ENCODE data around the gene RTL9. TPM values are rescaled to one million over a fixed set of nuclear protein-coding genes. Genes with fewer than 3 reads are reported as not detected.

The RTL9 gene
- total and polyA plus RNA-seq, 9 donors: 0.80 to 2.2 (median 1.6) TPM

DNA sequence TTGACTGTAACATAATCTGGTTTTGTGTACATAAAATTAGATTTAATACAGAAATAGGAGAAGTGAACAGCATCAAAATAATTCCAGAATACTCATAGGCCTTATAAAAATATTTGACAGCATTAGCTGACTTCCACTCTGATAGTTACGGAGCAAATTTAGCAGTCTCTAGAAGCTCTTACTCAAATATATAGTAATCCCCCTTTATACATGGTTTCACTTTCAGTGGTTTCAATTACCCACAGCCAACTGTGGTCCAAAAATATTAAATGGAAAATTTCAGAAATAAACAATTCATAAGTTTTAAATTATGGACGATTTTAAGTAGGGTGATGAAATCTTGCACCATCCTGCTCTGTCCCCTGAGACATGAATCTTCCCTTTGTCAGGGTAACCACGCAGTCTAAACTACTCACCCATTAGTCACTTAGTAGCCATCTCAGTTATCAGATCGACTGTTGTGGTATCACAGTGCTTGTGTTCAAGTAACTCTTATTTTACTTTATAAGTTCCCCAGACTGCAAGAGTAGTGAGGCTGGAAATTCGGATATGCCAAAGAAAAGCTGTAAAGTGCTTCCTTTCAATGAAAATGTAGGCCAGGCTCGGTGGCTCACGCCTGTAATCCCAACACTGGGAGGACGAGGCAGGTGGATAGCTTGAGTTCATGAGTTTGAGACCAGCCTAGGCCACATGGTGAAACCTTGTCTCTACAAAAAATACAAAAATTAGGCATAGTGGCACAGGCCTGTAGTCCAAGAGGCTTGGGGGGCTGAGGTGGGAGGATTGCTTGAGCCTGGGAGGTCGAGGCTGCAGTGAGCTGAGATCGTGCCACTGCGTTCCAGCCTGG, 17.2 kb upstream of the RTL9 start:
- Histone ChIP-seq H3K36me3 (ENCODE audit: control insufficient read depth, insufficient read depth, low read length) (no peaks in the 10 kb centered on the region), H3K9me3 (replicated peaks; ENCODE audit: control insufficient read depth, low read depth, low read length) (no peaks in the 10 kb centered on the region), H3K4me1 (ENCODE audit: control insufficient read depth, insufficient read depth, low read length) (no peaks in the 10 kb centered on the region), H3K27me3 (ENCODE audit: control insufficient read depth, insufficient read depth, low read length) (no peaks in the 10 kb centered on the region), H3K27ac (ENCODE audit: low read length) (no peak overlapping the region), H3K4me3 (ENCODE audit: low read length) (no peak overlapping the region)
- 64% methylated on average over 4 of the region's 11 CpGs for WGBS (ENCODE audit: insufficient coverage)
- peak; percentile 7 for DNase-seq

DNA sequence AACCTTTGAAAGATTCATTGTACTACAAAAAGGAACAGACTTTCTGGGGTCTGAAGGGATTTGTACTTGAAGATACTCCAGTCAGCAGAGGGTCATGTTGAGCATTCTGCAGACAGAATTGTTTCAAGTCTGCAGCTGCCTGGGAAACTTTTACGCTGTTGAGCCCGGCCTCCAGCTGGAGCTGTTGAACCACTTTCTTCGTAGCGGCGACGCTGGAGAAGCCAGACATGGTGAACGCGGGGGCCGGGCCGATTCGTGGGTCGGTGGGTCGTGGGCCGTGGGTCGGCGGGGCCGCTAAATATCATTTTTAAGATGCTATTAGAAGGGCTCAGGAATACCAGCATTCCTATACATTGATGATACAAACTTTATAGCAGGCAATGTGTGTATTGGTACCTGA, 12.0 kb upstream of the RTL9 start:
- H3K4me3 ChIP-seq (ENCODE audit: low read length): no peak overlapping the region
- peak; percentile 23 for DNase-seq
- no peaks in the 10 kb centered on the region for H3K9me3 ChIP-seq (replicated peaks; ENCODE audit: control insufficient read depth, low read depth, low read length)
- H3K27me3 ChIP-seq (ENCODE audit: control insufficient read depth, insufficient read depth, low read length): no peaks in the 10 kb centered on the region
- H3K27ac ChIP-seq (ENCODE audit: low read length): no peak overlapping the region
- no peaks in the 10 kb centered on the region for H3K36me3 ChIP-seq (ENCODE audit: control insufficient read depth, insufficient read depth, low read length)
- no peaks in the 10 kb centered on the region for H3K4me1 ChIP-seq (ENCODE audit: control insufficient read depth, insufficient read depth, low read length)
- WGBS (ENCODE audit: insufficient coverage): 24% methylated on average over 2 of the region's 17 CpGs

DNA sequence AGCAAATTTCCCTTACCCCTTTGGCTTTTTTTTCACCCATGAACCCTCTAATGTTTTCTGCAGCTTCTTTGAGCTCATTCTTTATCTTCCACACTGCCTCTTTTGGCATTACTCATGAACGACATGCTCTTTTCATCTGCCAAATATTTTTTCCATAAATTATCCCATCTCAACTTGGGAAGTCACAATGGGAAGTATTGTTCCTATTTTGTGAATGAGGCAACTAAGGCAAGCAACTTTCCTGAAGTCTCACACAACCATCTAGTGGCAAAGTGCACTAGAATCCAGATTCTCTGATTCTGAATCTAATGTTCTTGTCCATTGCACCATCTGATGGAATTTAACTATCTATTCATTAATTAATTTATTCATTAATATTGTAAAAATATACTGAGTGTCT, 625 bp downstream of the RTL9 start:
- WGBS (ENCODE audit: insufficient coverage): no CpG with 5 or more reads among the region's 1 CpG
- H3K27me3 ChIP-seq (ENCODE audit: control insufficient read depth, insufficient read depth, low read length): peaks cover 7% of the 10 kb centered on the region
- peak; percentile 11 for DNase-seq
- H3K27ac ChIP-seq (ENCODE audit: low read length): no peak overlapping the region
- no peaks in the 10 kb centered on the region for H3K9me3 ChIP-seq (replicated peaks; ENCODE audit: control insufficient read depth, low read depth, low read length)
- no peaks in the 10 kb centered on the region for H3K36me3 ChIP-seq (ENCODE audit: control insufficient read depth, insufficient read depth, low read length)
- no peak overlapping the region for H3K4me3 ChIP-seq (ENCODE audit: low read length)
- no peaks in the 10 kb centered on the region for H3K4me1 ChIP-seq (ENCODE audit: control insufficient read depth, insufficient read depth, low read length)

DNA sequence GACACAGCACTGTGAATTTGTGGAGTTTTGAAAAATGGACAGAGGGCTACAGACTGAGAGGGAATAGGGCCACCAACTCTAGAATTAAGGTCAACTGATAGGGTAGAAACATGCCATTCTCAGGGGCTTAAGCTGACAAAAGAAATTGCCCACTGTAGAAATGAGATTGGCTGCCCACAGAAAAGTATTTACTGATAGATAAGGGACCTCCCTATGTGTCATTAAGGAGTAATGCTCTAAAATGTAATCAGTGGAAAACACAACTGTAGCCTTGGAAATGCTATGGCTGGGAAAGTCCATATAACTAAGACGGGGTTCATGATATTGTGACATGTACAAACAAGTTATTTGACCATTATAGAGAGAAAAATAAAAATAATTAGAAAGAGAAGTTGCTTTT, 4.6 kb downstream of the RTL9 start:
- Histone ChIP-seq H3K4me1 (ENCODE audit: control insufficient read depth, insufficient read depth, low read length) (no peaks in the 10 kb centered on the region), H3K4me3 (ENCODE audit: low read length) (no peak overlapping the region), H3K36me3 (ENCODE audit: control insufficient read depth, insufficient read depth, low read length) (no peaks in the 10 kb centered on the region), H3K27me3 (ENCODE audit: control insufficient read depth, insufficient read depth, low read length) (peaks cover 4% of the 10 kb centered on the region), H3K27ac (ENCODE audit: low read length) (no peak overlapping the region), H3K9me3 (replicated peaks; ENCODE audit: control insufficient read depth, low read depth, low read length) (no peaks in the 10 kb centered on the region)
- DNase-seq: no peak
- no CpG with 5 or more reads among the region's 1 CpG for WGBS (ENCODE audit: insufficient coverage)

DNA sequence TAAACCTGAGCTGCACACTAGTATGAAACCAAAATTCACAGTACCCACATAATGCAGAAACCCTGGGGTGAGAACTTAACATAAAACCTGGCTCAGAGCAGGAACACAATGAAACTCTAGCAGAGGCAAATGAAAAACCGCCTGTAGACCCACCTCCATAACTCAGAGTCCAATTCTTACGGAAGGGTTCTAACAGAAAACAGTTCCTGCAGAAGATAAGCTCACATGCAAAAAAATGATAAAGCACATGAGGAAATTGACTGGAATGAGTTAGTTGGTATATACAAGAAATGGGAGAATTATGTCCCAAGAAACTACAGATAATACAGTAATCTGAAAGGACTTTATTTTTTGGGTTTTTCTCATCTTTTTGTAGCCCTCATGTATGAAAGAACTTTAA, 14.7 kb downstream of the RTL9 start:
- Histone ChIP-seq H3K36me3 (ENCODE audit: control insufficient read depth, insufficient read depth, low read length) (no peaks in the 10 kb centered on the region), H3K4me1 (ENCODE audit: control insufficient read depth, insufficient read depth, low read length) (no peaks in the 10 kb centered on the region), H3K4me3 (ENCODE audit: low read length) (no peak overlapping the region), H3K27ac (ENCODE audit: low read length) (no peak overlapping the region), H3K9me3 (replicated peaks; ENCODE audit: control insufficient read depth, low read depth, low read length) (no peaks in the 10 kb centered on the region), H3K27me3 (ENCODE audit: control insufficient read depth, insufficient read depth, low read length) (peaks cover 18% of the 10 kb centered on the region)
- no peak for DNase-seq
- no CpG with 5 or more reads among the region's 2 CpGs for WGBS (ENCODE audit: insufficient coverage)

DNA sequence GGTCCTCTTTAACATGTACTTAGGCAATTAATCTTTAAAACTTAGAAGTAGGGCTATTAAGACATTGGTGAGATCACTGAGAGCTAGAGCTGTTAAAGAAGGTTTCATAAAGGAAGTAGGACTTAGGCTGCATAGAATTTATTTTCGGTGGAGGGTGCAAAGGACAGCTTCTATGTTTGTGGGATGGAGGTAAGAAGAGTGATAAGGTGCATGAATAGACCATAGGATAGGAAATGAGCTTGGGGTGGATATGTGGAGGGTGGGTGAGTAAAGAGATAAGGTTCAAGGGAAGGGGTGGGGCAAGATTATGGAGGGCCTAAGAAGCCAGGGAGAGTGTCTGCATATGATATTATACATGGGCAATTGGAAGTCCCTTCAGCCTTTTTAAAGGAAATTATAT, 15.9 kb downstream of the RTL9 start:
- H3K27me3 ChIP-seq (ENCODE audit: control insufficient read depth, insufficient read depth, low read length): peaks cover 17% of the 10 kb centered on the region
- 69% methylated on average over 1 of the region's 1 CpG for WGBS (ENCODE audit: insufficient coverage)
- H3K36me3 ChIP-seq (ENCODE audit: control insufficient read depth, insufficient read depth, low read length): no peaks in the 10 kb centered on the region
- H3K4me3 ChIP-seq (ENCODE audit: low read length): no peak overlapping the region
- no peak overlapping the region for H3K27ac ChIP-seq (ENCODE audit: low read length)
- H3K9me3 ChIP-seq (replicated peaks; ENCODE audit: control insufficient read depth, low read depth, low read length): no peaks in the 10 kb centered on the region
- H3K4me1 ChIP-seq (ENCODE audit: control insufficient read depth, insufficient read depth, low read length): no peaks in the 10 kb centered on the region
- no peak for DNase-seq

DNA sequence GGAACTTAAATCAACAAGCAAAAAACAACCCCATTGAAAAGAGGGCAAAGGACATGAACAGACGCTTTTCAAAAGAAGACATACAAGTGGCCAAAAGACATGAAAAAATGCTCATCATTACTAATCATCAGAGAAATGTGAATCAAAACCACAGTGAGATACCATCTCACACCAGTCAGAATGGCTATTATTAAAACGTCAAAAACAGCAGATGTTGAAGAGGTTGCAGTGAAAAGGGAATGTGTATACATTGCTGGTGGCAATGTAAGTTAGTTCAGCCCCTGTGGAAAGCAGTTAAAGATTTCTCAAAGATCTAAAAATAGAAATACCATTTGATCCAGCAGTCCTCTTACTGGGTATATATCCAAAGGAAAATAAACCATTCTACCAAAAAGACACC, 22.6 kb downstream of the RTL9 start:
- WGBS (ENCODE audit: insufficient coverage): no CpG with 5 or more reads among the region's 2 CpGs
- no peaks in the 10 kb centered on the region for H3K36me3 ChIP-seq (ENCODE audit: control insufficient read depth, insufficient read depth, low read length)
- no peak overlapping the region for H3K27ac ChIP-seq (ENCODE audit: low read length)
- H3K27me3 ChIP-seq (ENCODE audit: control insufficient read depth, insufficient read depth, low read length): peaks cover 14% of the 10 kb centered on the region
- no peaks in the 10 kb centered on the region for H3K4me1 ChIP-seq (ENCODE audit: control insufficient read depth, insufficient read depth, low read length)
- DNase-seq: no peak
- H3K9me3 ChIP-seq (replicated peaks; ENCODE audit: control insufficient read depth, low read depth, low read length): no peaks in the 10 kb centered on the region
- H3K4me3 ChIP-seq (ENCODE audit: low read length): no peak overlapping the region

DNA sequence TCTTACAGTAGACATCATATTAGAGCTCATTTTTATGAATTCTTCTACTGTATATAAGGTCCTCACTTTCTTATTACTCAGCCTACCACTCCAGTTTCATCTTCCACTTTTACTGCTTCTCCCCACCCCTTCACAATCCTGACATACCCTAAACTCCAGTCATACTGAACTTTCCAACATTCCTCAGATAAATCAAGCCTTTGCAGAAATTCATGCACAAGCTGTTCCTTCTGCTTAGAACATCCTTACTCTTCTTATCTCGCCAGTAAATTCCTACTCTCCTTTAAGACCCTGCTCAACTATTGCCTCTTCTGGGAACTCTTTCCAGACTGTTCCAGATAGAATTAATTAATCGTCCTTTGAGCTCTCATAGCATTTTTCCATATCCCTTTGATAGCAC, 24.8 kb downstream of the RTL9 start:
- 58% methylated on average over 1 of the region's 2 CpGs for WGBS (ENCODE audit: insufficient coverage)
- H3K4me3 ChIP-seq (ENCODE audit: low read length): no peak overlapping the region
- peaks cover 11% of the 10 kb centered on the region for H3K27me3 ChIP-seq (ENCODE audit: control insufficient read depth, insufficient read depth, low read length)
- H3K9me3 ChIP-seq (replicated peaks; ENCODE audit: control insufficient read depth, low read depth, low read length): no peaks in the 10 kb centered on the region
- no peak overlapping the region for H3K27ac ChIP-seq (ENCODE audit: low read length)
- DNase-seq: no peak
- no peaks in the 10 kb centered on the region for H3K36me3 ChIP-seq (ENCODE audit: control insufficient read depth, insufficient read depth, low read length)
- no peaks in the 10 kb centered on the region for H3K4me1 ChIP-seq (ENCODE audit: control insufficient read depth, insufficient read depth, low read length)

DNA sequence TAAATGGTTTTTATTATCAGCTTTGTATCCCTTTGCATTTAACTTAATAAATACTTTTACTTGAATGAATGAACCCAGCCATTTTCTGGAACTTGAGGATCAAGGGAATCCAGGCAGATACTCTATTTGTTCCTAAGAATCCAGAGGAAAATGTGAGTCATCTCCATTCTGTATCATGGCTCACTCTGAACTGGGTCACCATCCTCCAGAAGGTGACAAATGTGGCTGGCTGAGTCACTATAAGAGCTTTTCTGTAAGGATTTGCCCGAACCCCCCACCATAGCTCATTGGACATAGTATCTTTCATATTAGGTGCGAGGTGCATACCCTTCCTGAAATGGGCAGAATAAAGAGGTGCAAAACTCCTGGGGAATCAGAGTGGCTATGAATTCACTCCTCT, 25.8 kb downstream of the RTL9 start:
- Histone ChIP-seq H3K36me3 (ENCODE audit: control insufficient read depth, insufficient read depth, low read length) (no peaks in the 10 kb centered on the region), H3K27me3 (ENCODE audit: control insufficient read depth, insufficient read depth, low read length) (peaks cover 10% of the 10 kb centered on the region), H3K4me1 (ENCODE audit: control insufficient read depth, insufficient read depth, low read length) (no peaks in the 10 kb centered on the region), H3K4me3 (ENCODE audit: low read length) (no peak overlapping the region), H3K9me3 (replicated peaks; ENCODE audit: control insufficient read depth, low read depth, low read length) (no peaks in the 10 kb centered on the region), H3K27ac (ENCODE audit: low read length) (no peak overlapping the region)
- no peak for DNase-seq
- no CpG with 5 or more reads among the region's 2 CpGs for WGBS (ENCODE audit: insufficient coverage)

DNA sequence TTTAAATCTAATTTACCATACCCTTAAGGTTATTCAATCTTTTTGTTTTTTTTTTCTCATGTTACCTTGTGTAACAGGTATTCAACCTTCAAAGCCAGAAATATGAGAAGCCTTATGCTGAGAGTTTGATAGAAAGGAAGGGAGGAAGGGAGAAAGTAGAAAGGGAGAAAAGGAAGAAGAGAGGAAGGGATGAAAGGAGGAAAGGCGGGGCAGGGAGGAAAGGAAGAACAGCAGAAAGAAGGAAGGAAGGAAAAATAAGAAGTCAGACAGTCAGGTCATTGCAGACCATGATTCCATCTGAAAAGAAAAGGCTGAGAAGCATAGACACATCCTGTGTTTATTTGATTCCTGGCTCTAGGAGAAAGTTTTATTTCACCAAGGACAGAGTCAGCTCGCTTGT, 30.9 kb downstream of the RTL9 start:
- DNase-seq: no peak
- Histone ChIP-seq H3K4me3 (ENCODE audit: low read length) (no peak overlapping the region), H3K36me3 (ENCODE audit: control insufficient read depth, insufficient read depth, low read length) (no peaks in the 10 kb centered on the region), H3K27ac (ENCODE audit: low read length) (no peak overlapping the region), H3K4me1 (ENCODE audit: control insufficient read depth, insufficient read depth, low read length) (no peaks in the 10 kb centered on the region), H3K9me3 (replicated peaks; ENCODE audit: control insufficient read depth, low read depth, low read length) (no peaks in the 10 kb centered on the region), H3K27me3 (ENCODE audit: control insufficient read depth, insufficient read depth, low read length) (peaks cover 13% of the 10 kb centered on the region)
- WGBS (ENCODE audit: insufficient coverage): 82% methylated on average over 1 of the region's 2 CpGs

DNA sequence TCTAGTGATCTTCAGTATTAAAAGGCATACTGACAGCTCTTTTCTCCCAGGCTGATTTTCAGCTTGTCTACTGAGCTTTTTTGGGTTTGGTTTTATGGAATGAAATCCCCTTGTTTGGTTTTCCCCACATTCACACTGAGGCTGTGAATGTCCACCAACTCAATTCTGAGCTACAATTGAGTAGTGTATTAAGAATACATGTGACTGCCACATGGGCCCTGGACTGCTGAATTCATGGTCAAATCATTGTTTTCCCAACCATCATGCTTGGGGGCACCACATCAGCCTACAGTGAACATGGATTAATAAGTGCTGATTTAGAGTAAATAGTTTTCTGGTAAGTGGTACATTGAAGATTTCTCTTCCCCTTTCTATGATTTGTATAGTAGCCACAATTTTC, 32.4 kb downstream of the RTL9 start:
- H3K9me3 ChIP-seq (replicated peaks; ENCODE audit: control insufficient read depth, low read depth, low read length): no peaks in the 10 kb centered on the region
- peaks cover 22% of the 10 kb centered on the region for H3K27me3 ChIP-seq (ENCODE audit: control insufficient read depth, insufficient read depth, low read length)
- no peaks in the 10 kb centered on the region for H3K36me3 ChIP-seq (ENCODE audit: control insufficient read depth, insufficient read depth, low read length)
- H3K4me3 ChIP-seq (ENCODE audit: low read length): no peak overlapping the region
- no peak overlapping the region for H3K27ac ChIP-seq (ENCODE audit: low read length)
- DNase-seq: no peak
- no peaks in the 10 kb centered on the region for H3K4me1 ChIP-seq (ENCODE audit: control insufficient read depth, insufficient read depth, low read length)
